Lower leg skin (tissue), 3 donors: Measurements from ENCODE around the gene SMIM27.

Experiments used
- POLR2A ChIP-seq, 2 donors: fragments of 450-650 bp; IDR thresholded peaks; one replicate each; pipeline ENCODE4 v1.6.1; 2016 to 2017; ENCODE audit warnings: antibody characterized with exemption in 2 of 2, mild to moderate bottlenecking in 1 of 2, moderate library complexity in 1 of 2
- TF ChIP-seq, protein P1 (sequence below), 3 donors: fragments of 450-650 bp; IDR thresholded peaks; one replicate each; pipeline ENCODE4 v1.5.1; 2016; ENCODE audit warnings: antibody characterized with exemption in 3 of 3, mild to moderate bottlenecking in 3 of 3, moderate library complexity in 2 of 3

DNA sequence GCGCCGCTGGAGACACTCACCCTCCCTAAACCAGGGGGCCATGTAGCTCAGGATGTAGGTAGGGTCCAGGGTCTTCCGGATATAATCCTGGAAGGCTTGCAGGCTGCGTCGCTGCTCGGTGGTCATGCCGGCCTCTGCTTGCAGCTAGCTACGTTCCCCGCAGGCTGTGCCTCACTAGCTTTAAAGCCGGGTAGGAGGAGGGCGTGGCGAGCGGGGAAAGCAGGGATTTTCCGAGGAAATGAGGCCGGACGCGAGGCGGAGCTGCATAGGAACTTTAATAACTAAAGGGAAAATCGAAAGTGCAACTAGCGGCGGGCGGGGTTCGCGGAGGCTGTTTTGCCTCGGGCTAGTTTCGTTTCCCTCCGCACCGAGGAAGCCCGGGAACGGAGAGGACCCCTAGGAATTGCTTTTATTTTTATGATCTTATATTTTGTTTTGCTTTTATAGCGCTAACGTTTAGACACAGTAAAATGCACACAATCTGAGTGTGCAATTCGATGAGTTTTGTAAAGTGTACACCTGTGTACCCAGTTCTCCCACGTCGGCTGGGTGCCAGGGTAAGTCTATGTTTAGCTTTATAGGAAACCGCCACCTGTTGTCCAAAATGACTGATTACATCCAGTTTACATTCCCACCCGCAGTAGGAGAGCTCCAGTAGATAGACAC lies 26.0 kb upstream of the SMIM27 start, which contains the start of gene RIGI:
- TF ChIP-seq, protein P1, sequence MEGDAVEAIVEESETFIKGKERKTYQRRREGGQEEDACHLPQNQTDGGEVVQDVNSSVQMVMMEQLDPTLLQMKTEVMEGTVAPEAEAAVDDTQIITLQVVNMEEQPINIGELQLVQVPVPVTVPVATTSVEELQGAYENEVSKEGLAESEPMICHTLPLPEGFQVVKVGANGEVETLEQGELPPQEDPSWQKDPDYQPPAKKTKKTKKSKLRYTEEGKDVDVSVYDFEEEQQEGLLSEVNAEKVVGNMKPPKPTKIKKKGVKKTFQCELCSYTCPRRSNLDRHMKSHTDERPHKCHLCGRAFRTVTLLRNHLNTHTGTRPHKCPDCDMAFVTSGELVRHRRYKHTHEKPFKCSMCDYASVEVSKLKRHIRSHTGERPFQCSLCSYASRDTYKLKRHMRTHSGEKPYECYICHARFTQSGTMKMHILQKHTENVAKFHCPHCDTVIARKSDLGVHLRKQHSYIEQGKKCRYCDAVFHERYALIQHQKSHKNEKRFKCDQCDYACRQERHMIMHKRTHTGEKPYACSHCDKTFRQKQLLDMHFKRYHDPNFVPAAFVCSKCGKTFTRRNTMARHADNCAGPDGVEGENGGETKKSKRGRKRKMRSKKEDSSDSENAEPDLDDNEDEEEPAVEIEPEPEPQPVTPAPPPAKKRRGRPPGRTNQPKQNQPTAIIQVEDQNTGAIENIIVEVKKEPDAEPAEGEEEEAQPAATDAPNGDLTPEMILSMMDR (IDR thresholded peaks at IDR 0.05): peak in 1 of 3 donors; percentile 12
- no peak for TF ChIP-seq POLR2A (IDR thresholded peaks at IDR 0.05)
